Thyroid gland (tissue), 4 donors: ENCODE data around the gene CRYBG2. TPM values are rescaled to one million over a fixed set of nuclear protein-coding genes. Genes with fewer than 3 reads are reported as not detected.

Experiments
- DNase-seq, 2 donors: peaks; one replicate each; pipeline ENCODE4 v3.0.0-alpha.2; 2019
- H3K27ac ChIP-seq, 3 donors: fragments of 200-600 bp; sonication (generic); 1 replicate in 2 of 3; 2 replicates in 1 of 3; pipeline ENCODE4 v1.5.1; 2016 to 2019; ENCODE audit warnings: mild to moderate bottlenecking in 1 of 3, moderate library complexity in 1 of 3
- H3K27me3 ChIP-seq: fragments of 200-600 bp; sonication (generic); one replicate; pipeline ENCODE4 v1.5.1; 2019
- H3K36me3 ChIP-seq, 2 donors: fragments of 200-600 bp; sonication (generic); one replicate each; pipeline ENCODE4 v1.5.1; 2016 to 2019
- H3K4me1 ChIP-seq, 2 donors: fragments of 200-600 bp; sonication (generic); one replicate each; pipeline ENCODE4 v1.5.1; 2017 to 2019
- H3K4me3 ChIP-seq, 3 donors: fragments of 200-600 bp; sonication (generic); replicated peaks in 1 of 3; 1 replicate in 2 of 3; 2 replicates in 1 of 3; pipeline ENCODE4 v1.5.1; 2016; ENCODE audit warnings: mild to moderate bottlenecking in 1 of 3
- H3K9me3 ChIP-seq: fragments of 200-600 bp; sonication (generic); one replicate; pipeline ENCODE4 v1.5.1; 2017
- POLR2A ChIP-seq, 2 donors: fragments of 450-650 bp; IDR thresholded peaks; one replicate each; pipeline ENCODE4 v1.6.1; 2017; ENCODE audit warnings: antibody characterized with exemption in 2 of 2, mild to moderate bottlenecking in 2 of 2, moderate library complexity in 1 of 2
- WGBS, 2 donors: methylation state at CpG; one replicate each; pipeline ENCODE4 v1.1.5; 2017; 5-methylcytosine and 5-hydroxymethylcytosine counted together
- intact Hi-C: fragments of 100-400 bp; cut with DNase I; formaldehyde crosslinking; loops from one replicate; pipeline ENCODE4 v1.15.1; 2023
- total RNA-seq, 4 donors: library from RNA; depleted of rRNA; stranded (reverse); fragments of >200 nt; gene quantifications; one replicate each; pipeline ENCODE4 v1.2.3, GENCODE V29; 2016
- TF ChIP-seq, protein P1 (sequence below), 6 experiments: fragments of 200-600 bp in 3 of 6; fragments of 450-650 bp in 3 of 6; sonication (generic) in 3 of 6; IDR thresholded peaks; one replicate each; pipeline ENCODE4 v1.5.1; 2016 to 2019; ENCODE audit warnings: antibody characterized with exemption in 6 of 6, mild to moderate bottlenecking in 2 of 6, inconsistent platforms in 1 of 6, moderate library complexity in 1 of 6

The CRYBG2 gene, protein sequence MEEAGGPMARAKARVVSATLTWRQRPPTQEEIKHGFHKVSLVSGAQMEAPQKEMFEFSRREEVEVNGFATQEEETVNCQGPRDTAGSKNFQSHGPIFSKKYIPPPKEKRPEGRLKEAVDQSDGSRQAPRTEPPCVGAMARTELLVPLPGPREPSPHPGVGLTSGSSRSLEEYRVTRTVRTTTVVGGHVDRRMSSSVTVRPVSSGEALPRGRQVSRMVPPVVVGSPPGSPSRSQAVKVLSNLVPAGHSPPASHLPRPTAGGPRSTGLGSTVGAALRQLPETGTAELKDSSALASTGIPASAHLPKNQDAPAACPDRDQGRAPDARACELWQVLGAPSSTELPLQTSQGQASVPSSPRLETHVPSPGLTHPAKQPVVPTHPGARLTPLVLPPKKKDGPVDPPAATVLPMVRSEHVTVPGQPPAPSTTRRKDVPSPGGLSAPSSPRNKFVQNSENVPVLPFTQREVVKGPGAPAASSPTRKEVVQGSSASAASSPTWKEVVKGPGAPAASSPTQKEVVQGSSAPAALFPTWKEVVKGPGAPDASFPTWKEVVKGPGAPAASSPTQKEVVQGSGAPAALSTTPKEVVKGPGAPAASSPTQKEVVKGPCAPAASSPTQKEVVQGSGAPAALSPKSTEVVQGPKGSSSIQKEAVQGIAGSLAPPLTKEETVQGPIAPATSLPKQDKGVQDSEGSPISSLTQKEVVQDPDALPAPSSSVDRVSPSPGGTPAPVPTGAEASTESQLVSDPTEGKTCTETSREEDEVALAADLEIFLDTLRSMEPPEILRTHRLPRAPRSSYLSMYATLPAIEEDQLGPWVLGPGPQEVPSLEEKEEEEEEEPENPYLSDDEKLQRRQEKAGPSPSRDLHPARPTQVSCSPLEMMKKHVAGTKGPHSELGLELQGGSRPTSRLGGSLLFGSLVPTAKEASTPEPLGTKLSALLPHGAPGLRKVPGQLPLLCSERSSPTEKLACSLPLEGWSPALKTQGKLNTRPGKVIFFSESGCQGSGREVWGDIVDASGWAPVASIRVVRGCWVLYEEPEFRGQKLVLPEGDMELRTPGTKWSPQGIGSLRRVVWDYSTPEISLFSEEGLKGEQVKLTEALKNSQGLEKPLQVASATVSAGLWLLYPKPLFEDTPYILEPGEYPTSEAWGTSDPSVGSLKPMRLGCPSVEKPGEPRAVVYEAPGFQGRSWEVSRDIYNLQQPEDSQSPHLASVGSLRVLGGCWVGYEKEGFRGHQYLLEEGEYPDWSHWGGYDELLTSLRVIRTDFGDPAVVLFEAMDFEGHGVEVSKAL (N-terminal part only)
- total RNA-seq, result not detected

DNA sequence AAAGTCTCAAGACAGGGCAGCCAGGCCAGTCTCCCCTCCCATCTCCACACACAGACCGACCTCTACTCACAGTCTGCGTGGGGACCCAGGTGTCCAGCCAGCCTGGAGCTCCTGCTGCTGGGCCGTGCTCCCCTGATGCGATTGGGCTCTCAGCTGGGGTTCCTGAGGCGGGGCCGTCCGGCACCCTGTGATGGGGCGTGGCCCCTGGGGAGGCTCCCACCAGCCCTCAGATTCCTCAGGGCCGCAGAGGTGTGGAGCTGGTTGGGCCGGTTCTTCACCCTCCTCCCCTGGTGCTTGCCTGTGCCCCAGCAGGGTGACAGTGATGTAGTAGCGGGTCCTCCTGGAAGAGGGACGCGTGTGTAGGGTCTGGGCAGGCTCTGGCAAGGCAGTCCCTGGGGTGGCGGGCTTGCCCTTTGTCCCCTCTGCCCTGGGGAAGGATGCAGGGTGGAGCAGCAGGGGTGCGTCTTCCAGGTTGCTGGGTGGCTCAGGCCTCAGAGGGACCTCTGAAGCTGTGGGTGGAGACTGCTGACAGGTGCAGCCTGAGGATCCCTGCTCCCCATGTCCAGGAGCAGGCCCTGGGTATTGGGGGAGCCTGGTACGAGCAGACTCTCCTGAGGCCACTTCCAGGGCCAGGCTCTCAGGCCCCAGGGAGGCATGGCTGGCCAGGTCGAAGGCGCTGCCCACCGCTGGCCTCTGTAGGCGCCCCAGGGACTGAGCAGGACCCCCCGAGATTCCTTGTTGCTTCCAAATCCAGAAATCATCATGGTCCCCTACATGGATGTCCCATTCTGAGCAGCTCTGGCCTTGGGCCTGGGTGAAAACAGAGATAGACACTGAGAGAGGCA, at the start of gene CRYBG2:
TSS of gene CRYBG2 (minus strand) at position 155 of the 845 bp plus-strand sequence. CDS start 7,473 bp downstream, outside the sequence.
- intact Hi-C loops, result no loop called here
- no peaks in the 10 kb centered on the region for H3K4me1 ChIP-seq
- TF ChIP-seq POLR2A (IDR thresholded peaks at IDR 0.05), result no peak
- H3K4me3 ChIP-seq, result no peak within 1 kb of the TSS
- no peaks in the 10 kb centered on the region for H3K36me3 ChIP-seq
- H3K9me3 ChIP-seq, result no peaks in the 10 kb centered on the region
- 28 to 68% methylated on average over 6 to 12 of the region's 21 CpGs for WGBS, 2 donors
- no peak within 1 kb of the TSS for H3K27ac ChIP-seq
- no peaks in the 10 kb centered on the region for H3K27me3 ChIP-seq
- peak; percentile 24 to 55 for DNase-seq

DNA sequence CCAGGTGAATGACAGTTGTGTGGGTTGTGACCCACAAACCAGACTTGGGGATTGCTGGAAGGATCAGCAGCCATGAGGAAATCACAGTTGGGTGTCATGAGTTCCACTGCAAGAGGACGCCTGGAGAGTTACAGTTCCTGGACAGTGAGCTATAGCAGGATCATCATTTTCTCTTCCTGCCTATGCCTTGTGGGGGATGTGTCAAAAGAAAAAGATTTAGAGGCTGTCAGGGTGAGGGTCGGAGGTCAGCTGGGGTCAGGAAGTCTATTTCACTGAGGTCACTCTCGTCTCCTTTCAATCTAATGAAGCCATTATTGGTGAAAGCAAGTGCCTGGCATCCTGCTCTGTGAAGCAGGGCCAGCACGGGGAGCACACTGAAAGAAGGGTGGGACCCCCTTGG, 49.7 kb upstream of the CRYBG2 start:
- Histone ChIP-seq H3K4me3 (no peak overlapping the region), H3K36me3 (no peaks in the 10 kb centered on the region), H3K27ac (no peak overlapping the region), H3K4me1 (no peaks in the 10 kb centered on the region), H3K9me3 (no peaks in the 10 kb centered on the region), H3K27me3 (no peaks in the 10 kb centered on the region)
- intact Hi-C loops, result no loop called here
- 40 to 50% methylated on average over 4 of the region's 4 CpGs for WGBS, 2 donors
- TF ChIP-seq, protein P1, sequence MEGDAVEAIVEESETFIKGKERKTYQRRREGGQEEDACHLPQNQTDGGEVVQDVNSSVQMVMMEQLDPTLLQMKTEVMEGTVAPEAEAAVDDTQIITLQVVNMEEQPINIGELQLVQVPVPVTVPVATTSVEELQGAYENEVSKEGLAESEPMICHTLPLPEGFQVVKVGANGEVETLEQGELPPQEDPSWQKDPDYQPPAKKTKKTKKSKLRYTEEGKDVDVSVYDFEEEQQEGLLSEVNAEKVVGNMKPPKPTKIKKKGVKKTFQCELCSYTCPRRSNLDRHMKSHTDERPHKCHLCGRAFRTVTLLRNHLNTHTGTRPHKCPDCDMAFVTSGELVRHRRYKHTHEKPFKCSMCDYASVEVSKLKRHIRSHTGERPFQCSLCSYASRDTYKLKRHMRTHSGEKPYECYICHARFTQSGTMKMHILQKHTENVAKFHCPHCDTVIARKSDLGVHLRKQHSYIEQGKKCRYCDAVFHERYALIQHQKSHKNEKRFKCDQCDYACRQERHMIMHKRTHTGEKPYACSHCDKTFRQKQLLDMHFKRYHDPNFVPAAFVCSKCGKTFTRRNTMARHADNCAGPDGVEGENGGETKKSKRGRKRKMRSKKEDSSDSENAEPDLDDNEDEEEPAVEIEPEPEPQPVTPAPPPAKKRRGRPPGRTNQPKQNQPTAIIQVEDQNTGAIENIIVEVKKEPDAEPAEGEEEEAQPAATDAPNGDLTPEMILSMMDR (IDR thresholded peaks at IDR 0.05), result no peak
- TF ChIP-seq POLR2A (IDR thresholded peaks at IDR 0.05), result no peak
- DNase-seq, result no peak

DNA sequence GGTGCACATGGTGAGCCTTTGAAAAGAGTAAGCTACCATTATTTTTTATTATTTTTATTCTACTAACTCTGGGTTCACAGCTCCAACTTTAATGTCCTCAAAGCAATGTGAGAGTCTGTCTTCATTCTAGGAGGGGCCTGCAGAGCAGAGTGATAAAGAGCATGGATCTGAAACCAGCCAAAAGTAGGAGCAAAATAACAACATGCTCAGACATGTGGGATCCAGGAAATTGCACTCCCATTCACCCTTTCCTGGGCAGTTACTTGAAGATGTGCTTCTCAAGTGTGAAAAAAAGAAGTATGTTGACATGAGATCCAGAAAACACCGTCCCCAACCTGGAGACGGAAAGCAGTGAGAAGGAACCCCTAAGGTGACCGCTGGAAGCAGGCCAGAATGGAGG, 48.0 kb upstream of the CRYBG2 start:
- H3K9me3 ChIP-seq, result no peaks in the 10 kb centered on the region
- TF ChIP-seq, protein P1 (IDR thresholded peaks at IDR 0.05), result no peak
- no peak for TF ChIP-seq POLR2A (IDR thresholded peaks at IDR 0.05)
- no peaks in the 10 kb centered on the region for H3K4me1 ChIP-seq
- no peak overlapping the region for H3K4me3 ChIP-seq
- WGBS, 2 donors, result 43 to 58% methylated on average over 3 of the region's 3 CpGs
- H3K27me3 ChIP-seq, result no peaks in the 10 kb centered on the region
- H3K27ac ChIP-seq, result no peak overlapping the region
- H3K36me3 ChIP-seq, result no peaks in the 10 kb centered on the region
- no peak for DNase-seq
- intact Hi-C loops, result no loop called here

DNA sequence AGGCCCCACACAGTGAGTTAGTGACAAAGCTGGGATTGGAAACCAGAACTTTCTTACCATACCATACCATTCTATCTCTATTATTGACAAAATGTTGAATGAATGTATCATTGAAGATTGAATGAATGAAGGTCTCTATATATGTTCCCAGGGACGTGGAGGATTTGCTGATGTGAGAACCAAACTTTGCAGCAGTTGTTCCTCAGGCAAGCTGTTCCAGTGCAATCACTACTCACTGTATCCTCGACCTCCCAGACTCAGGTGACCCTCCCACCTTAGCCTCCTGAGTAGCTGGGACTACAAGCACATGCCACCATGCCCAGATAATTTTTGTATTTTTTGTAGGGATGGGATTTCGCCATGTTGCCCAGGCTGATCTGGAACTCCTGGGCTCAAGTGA, 45.1 kb upstream of the CRYBG2 start:
- DNase-seq, result no peak
- no peak overlapping the region for H3K27ac ChIP-seq
- 79 to 82% methylated on average over 3 of the region's 3 CpGs for WGBS, 2 donors
- H3K4me3 ChIP-seq, result no peak overlapping the region
- intact Hi-C loops, result no loop called here
- H3K4me1 ChIP-seq, result no peaks in the 10 kb centered on the region
- TF ChIP-seq POLR2A (IDR thresholded peaks at IDR 0.05), result no peak
- TF ChIP-seq, protein P1 (IDR thresholded peaks at IDR 0.05), result no peak
- no peaks in the 10 kb centered on the region for H3K9me3 ChIP-seq
- no peaks in the 10 kb centered on the region for H3K36me3 ChIP-seq
- no peaks in the 10 kb centered on the region for H3K27me3 ChIP-seq
